HepG2 (cell line): ENCODE results near the gene WIPF3. TPM values are rescaled to one million over a fixed set of nuclear protein-coding genes. Genes with fewer than 3 reads are reported as not detected.
"Not testable (repeated sequence)": the region's sequence is repeated elsewhere in the genome, so short reads cannot be mapped to it uniquely, and the experiment has no call there.

Experiments
- ATAC-seq: fragments of 200-7000 bp; cut with Tn5 transposase; 3 replicates; pipeline ENCODE4 v1.9.1; 2020; ENCODE audit warnings: mild to moderate bottlenecking, moderate library complexity
- BruUV-seq: library from RNA; stranded (reverse); fragments of 400-500 nt; replicated peaks from 2 replicates; lab custom pipeline; 2021; lab: Mats Ljungman, UMichigan
- CTCF ChIA-PET: fragments of 300-600 bp; formaldehyde crosslinking; extraction: SDS; loops from one replicate; lab custom pipeline; 2021; ENCODE audit warnings: low total read pairs, inconsistent platforms, low intra/inter-chr PET ratio; lab: Yijun Ruan, JAX
- POLR2A ChIA-PET: fragments of 350-600 bp; sonication (Branson Sonifier 250); formaldehyde crosslinking; loops from one replicate; lab custom pipeline; 2020; ENCODE audit warnings: antibody characterized with exemption, inconsistent platforms; lab: Yijun Ruan, JAX
- DNase-seq: peaks from one replicate; pipeline ENCODE4 v3.0.0-alpha.2; 2015; ENCODE audit warnings: low spot score
- FAIRE-seq: peaks from 3 replicates; lab custom pipeline; 2011; peaks lifted over from hg19 to GRCh38; lab: Jason Lieb, UNC
- H2AFZ ChIP-seq: one replicate; pipeline ENCODE4 v1.6.1; 2011; ENCODE audit warnings: low read length, inconsistent platforms
- H3K27ac ChIP-seq: fragments of 300-600 bp; 3 replicates; pipeline ENCODE4 v1.8.0; 2011; ENCODE audit warnings: mixed run types, mild to moderate bottlenecking, mixed read lengths, low read length, inconsistent platforms; ENCODE audit not compliant: insufficient read depth; ENCODE audit errors: extremely low read length
- H3K27me3 ChIP-seq, 2 experiments: fragments of 200-600 bp in 1 of 2; 2 replicates in 1 of 2; 3 replicates in 1 of 2; pipeline versions ENCODE4 v1.6.0 to v1.8.0; 2011; ENCODE audit warnings: low read length in 2 of 2, mild to moderate bottlenecking in 2 of 2, moderate library complexity in 2 of 2, inconsistent platforms in 1 of 2; ENCODE audit not compliant: insufficient read depth in 2 of 2, control insufficient read depth in 1 of 2
- H3K36me3 ChIP-seq, 2 experiments: fragments of 200-600 bp in 1 of 2; replicated peaks in 1 of 2; 2 replicates in 1 of 2; 3 replicates in 1 of 2; pipeline versions ENCODE4 v1.5.1 to v1.8.0; 2011; ENCODE audit warnings: low read length in 2 of 2, inconsistent platforms in 1 of 2; ENCODE audit not compliant: insufficient read depth in 2 of 2, control insufficient read depth in 1 of 2
- H3K4me1 ChIP-seq: 2 replicates; pipeline ENCODE4 v1.5.1; 2012; ENCODE audit warnings: low read length, inconsistent platforms; ENCODE audit not compliant: insufficient read depth
- H3K4me2 ChIP-seq: 2 replicates; pipeline ENCODE4 v1.6.0; 2011; ENCODE audit warnings: low read depth, low read length, inconsistent platforms
- H3K4me3 ChIP-seq, 3 experiments: fragments of 200-600 bp in 1 of 3; sonication (generic), shearing (Covaris generic) in 1 of 3; replicated peaks in 1 of 3; 2 replicates each; pipeline ENCODE4 v1.5.1; 2011 to 2016; ENCODE audit warnings: low read length in 3 of 3, inconsistent platforms in 2 of 3, low read depth in 2 of 3, mild to moderate bottlenecking in 2 of 3, control low read depth in 1 of 3, mixed read lengths in 1 of 3; ENCODE audit not compliant: insufficient read depth in 1 of 3
- H3K79me2 ChIP-seq: one replicate; pipeline ENCODE4 v1.6.1; 2011; ENCODE audit warnings: low read length, inconsistent platforms; ENCODE audit not compliant: insufficient read depth
- H3K9ac ChIP-seq: 2 replicates; pipeline ENCODE4 v1.6.0; 2011; ENCODE audit warnings: mild to moderate bottlenecking, low read depth, low read length, inconsistent platforms; ENCODE audit not compliant: insufficient read depth
- H3K9me3 ChIP-seq: 2 replicates; pipeline ENCODE4 v1.5.1; 2012; ENCODE audit warnings: mild to moderate bottlenecking, low read length
- H4K20me1 ChIP-seq: 2 replicates; pipeline ENCODE4 v1.6.0; 2011; ENCODE audit warnings: inconsistent platforms, mild to moderate bottlenecking, low read length, moderate library complexity; ENCODE audit not compliant: insufficient read depth
- RBM22 ChIP-seq: fragments of 200-400 bp; formaldehyde crosslinking; optimal IDR thresholded peaks from 2 replicates; pipeline ENCODE3; 2017; ENCODE audit warnings: mild to moderate bottlenecking, low read length, moderate library complexity
- ZBTB1 ChIP-seq: sonication (generic); formaldehyde crosslinking; IDR thresholded peaks from 2 replicates; pipeline ENCODE4 v1.4.0; 2020; ENCODE audit warnings: missing genetic modification reagents, borderline replicate concordance
- WGBS: methylation state at CpG from one replicate; pipeline ENCODE4 v1.1.6; 2017; ENCODE audit warnings: low lambda C conversion rate; 5-methylcytosine and 5-hydroxymethylcytosine counted together
- in situ Hi-C: cut with HindIII; loops from 2 replicates; pipeline ENCODE4 v1.10.0; 2017; ENCODE audit warnings: low pct_unique_long_range_greater_than_20kb; ENCODE audit not compliant: extremely low pct_ligation_motif_present
- intact Hi-C: fragments of 100-400 bp; cut with micrococcal nuclease; formaldehyde crosslinking; loops from one replicate; pipeline ENCODE4 v1.10.0; 2022; ENCODE audit not compliant: unreplicated experiment
- polyA plus RNA-seq, 8 experiments: library from polyadenylated mRNA; depleted of rRNA in 3 of 8; stranded (reverse) in 7 of 8; unstranded in 1 of 8; fragments of >200 nt; fragmentation: Illumina TruSeq in 4 of 8; extraction: Trizol in 4 of 8; gene quantifications; 2 replicates each; pipeline versions ENCODE4 v1.2.1 to v1.2.3, GENCODE V29; 2011 to 2016; ENCODE audit warnings: low read depth in 4 of 8, missing spikeins in 1 of 8, mixed read lengths in 1 of 8; ENCODE audit not compliant: insufficient read depth in 1 of 8
- total RNA-seq, 5 experiments: library from RNA; depleted of rRNA; stranded (reverse); fragments of >200 nt; fragmentation: Illumina TruSeq; extraction: Trizol; gene quantifications; 2 replicates each; pipeline ENCODE4 v1.2.3, GENCODE V29; 2016; ENCODE audit warnings: low read depth in 1 of 5

Gene WIPF3
- total and polyA plus RNA-seq, 2 of the 13 experiments (the other 11 are each of a cell fraction or from before 2014, with no cell fraction given), result 0.03 TPM; not detected in 1

DNA sequence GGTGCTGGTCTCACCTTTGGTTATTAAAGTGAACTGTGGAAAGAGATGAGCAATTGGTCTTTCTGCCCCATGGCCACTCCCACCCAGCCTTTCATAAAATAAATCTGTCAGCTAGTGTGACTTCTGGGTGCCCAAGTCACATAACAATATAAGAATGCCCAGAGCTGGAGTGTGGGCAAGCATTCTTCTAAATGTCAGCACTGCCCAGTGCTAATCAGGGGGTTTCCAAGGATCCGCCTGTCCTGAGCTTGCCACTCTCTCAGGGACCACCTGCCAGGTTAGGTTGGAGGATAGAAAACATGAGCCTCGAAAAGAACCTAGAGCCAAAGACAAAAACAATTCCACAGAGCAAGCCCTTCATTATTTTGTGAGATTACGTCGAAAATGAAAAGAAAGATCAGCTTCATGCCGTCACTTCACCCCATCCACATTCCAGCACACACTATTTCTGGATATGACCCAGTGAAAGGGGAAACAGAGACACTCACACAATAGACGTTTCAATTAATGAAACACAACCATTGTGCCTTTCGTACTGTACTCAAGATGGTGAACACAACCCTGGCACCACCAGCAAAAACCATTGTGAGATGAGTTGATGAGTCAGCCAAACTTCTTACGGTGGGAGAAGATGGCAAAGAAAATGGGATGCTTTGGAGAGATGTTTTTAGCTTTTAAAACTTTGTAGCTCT, 152.5 kb downstream of the WIPF3 start:
- POLR2A ChIA-PET, result no interaction called here
- H3K27ac ChIP-seq, result no peak overlapping the region
- intact Hi-C loops (no loop called here), in situ Hi-C loops (no loop called here)
- H4K20me1 ChIP-seq, result peaks cover 2% of the 10 kb centered on the region; the same call in 1 of the 2 replicates
- FAIRE-seq (no peak), DNase-seq (no peak), ATAC-seq (no peak)
- H3K4me2 ChIP-seq, result no peak overlapping the region
- peak; percentile 65 for TF ChIP-seq RBM22
- TF ChIP-seq ZBTB1 (CRISPR knock-in tag), result no peak
- H3K4me1 ChIP-seq, result no peaks in the 10 kb centered on the region; the same call in 1 of the 2 replicates
- H3K9me3 ChIP-seq, result no peaks in the 10 kb centered on the region
- CTCF ChIA-PET, result no interaction called here
- H3K4me3 ChIP-seq, result no peak overlapping the region
- H3K79me2 ChIP-seq, result peaks cover 2% of the 10 kb centered on the region
- 98% methylated on average over 8 of the region's 8 CpGs for WGBS
- no peak overlapping the region for H2AFZ ChIP-seq
- H3K27me3 ChIP-seq, result no peaks in the 10 kb centered on the region
- no peak overlapping the region for H3K9ac ChIP-seq
- BruUV-seq, result no TSS peak
- peaks cover 11 to 40% of the 10 kb centered on the region in 2 experiments for H3K36me3 ChIP-seq

DNA sequence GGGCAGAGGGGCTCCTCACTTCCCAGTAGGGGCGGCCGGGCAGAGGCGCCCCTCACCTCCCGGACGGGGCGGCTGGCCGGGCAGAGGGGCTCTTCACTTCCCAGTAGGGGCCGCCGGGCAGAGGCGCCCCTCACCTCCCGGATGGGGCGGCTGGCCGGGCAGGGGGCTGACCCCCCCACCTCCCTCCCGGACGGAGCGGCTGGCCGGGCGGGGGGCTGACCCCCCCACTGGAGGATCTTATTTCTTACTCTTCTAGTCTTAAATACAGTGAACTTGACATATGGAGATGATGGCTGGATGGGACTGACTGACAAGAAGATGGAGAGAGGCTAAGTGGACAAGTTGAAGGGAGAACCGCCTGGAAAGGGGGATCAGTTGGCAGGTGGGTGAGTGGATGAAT, 155.3 kb downstream of the WIPF3 start:
- DNase-seq, in situ Hi-C loops, H4K20me1 ChIP-seq, H3K9me3 ChIP-seq, CTCF ChIA-PET, H3K79me2 ChIP-seq, H3K27me3 ChIP-seq, H3K4me2 ChIP-seq, intact Hi-C loops, FAIRE-seq, H3K9ac ChIP-seq, ATAC-seq, H3K4me3 ChIP-seq, H2AFZ ChIP-seq, H3K4me1 ChIP-seq, BruUV-seq, H3K27ac ChIP-seq, POLR2A ChIA-PET: not testable (repeated sequence)
- H3K36me3 ChIP-seq, result peaks cover 5 to 36% of the 10 kb centered on the region in 2 experiments
- 95% methylated on average over 9 of the region's 19 CpGs for WGBS
